Peyer's patch (tissue), 4 donors: ENCODE measurements around the gene RING1. TPM values are rescaled to one million over a fixed set of nuclear protein-coding genes. Genes with fewer than 3 reads are reported as not detected.

Experiments used
- DNase-seq, 3 donors: peaks; one replicate each; pipeline ENCODE4 v3.0.0-alpha.2; 2017 to 2019
- H3K27ac ChIP-seq, 4 donors: fragments of 200-600 bp; sonication (generic); one replicate each; pipeline ENCODE4 v1.5.1; 2016 to 2019
- H3K27me3 ChIP-seq, 2 donors: fragments of 200-600 bp; sonication (generic); one replicate each; pipeline ENCODE4 v1.5.1; 2019
- H3K36me3 ChIP-seq, 3 donors: fragments of 200-600 bp; sonication (generic); one replicate each; pipeline ENCODE4 v1.5.1; 2016 to 2019
- H3K4me1 ChIP-seq, 4 donors: fragments of 200-600 bp; sonication (generic); one replicate each; pipeline ENCODE4 v1.5.1; 2016 to 2019
- H3K4me3 ChIP-seq, 4 donors: fragments of 200-600 bp; sonication (generic); 1 replicate in 3 of 4; 2 replicates in 1 of 4; pipeline ENCODE4 v1.5.1; 2016 to 2019; ENCODE audit warnings: mild to moderate bottlenecking in 1 of 4
- H3K9me3 ChIP-seq, 4 donors: fragments of 200-600 bp; sonication (generic); one replicate each; pipeline ENCODE4 v1.5.1; 2016 to 2019; ENCODE audit warnings: mild to moderate bottlenecking in 1 of 4
- POLR2A ChIP-seq, 2 donors: fragments of 450-650 bp; IDR thresholded peaks; one replicate each; pipeline ENCODE4 v1.5.1; 2017; ENCODE audit warnings: antibody characterized with exemption in 2 of 2, mild to moderate bottlenecking in 2 of 2, moderate library complexity in 2 of 2
- total RNA-seq, 4 donors: library from RNA; depleted of rRNA; stranded (reverse); fragments of >200 nt; gene quantifications; one replicate each; pipeline ENCODE4 v1.1.0, GENCODE V29; 2016
- TF ChIP-seq, protein P1 (sequence below), 6 experiments: fragments of 450-650 bp in 4 of 6; fragments of 200-600 bp in 2 of 6; sonication (generic) in 1 of 6; IDR thresholded peaks; one replicate each; pipeline ENCODE4 v1.5.1; 2017 to 2019; ENCODE audit warnings: antibody characterized with exemption in 6 of 6, mild to moderate bottlenecking in 3 of 6, moderate library complexity in 1 of 6

Gene RING1
- total RNA-seq, 4 donors from 2014 or later: 18.2 to 38.0 (median 20.7) TPM

- no peak overlapping the region for H3K27ac ChIP-seq
Observed at GRCh38 chr6:33195304-33196165, 12.8 kb upstream of the RING1 start.

DNA sequence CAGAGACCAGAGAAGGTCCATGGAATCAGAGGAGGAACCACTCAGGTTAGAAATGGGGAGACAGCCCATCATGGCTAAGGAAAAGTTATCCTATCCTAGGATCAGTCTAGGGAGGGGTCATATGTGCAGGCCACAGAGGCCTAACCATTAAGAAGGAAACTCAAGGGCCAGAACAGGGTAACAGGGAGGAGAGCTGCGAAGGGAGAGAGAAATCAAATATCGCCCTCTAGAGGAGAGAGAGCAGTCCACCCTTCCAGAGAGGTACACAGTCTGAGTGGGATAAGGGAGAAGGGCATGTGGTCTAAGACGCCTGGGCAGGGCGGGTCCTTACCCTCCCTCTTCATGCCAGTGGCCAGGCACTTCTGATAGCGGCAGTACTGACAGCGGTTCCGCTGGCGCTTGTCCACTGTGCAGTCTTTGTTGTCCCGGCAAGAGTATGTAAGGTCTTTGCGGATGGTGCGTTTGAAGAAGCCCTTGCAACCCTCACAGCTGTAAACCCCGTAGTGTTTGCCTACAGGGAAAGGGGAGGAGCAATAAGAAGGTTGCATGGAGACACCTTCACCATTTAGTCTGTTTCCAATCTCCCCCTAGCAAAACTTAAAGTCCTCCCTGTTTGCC, 10.8 kb upstream of the RING1 start:
- Histone ChIP-seq H3K4me1 (peaks cover 0 to 45% (median 23%) of the 10 kb centered on the region in 4 donors), H3K36me3 (peaks cover 0 to 39% (median 3%) of the 10 kb centered on the region in 3 donors), H3K9me3 (no peaks in the 10 kb centered on the region), H3K27me3 (peaks cover 0 to 5% of the 10 kb centered on the region in 2 donors), H3K27ac (no peak overlapping the region), H3K4me3 (no peak overlapping the region)
- TF ChIP-seq POLR2A (IDR thresholded peaks at IDR 0.05): no peak
- TF ChIP-seq, protein P1, sequence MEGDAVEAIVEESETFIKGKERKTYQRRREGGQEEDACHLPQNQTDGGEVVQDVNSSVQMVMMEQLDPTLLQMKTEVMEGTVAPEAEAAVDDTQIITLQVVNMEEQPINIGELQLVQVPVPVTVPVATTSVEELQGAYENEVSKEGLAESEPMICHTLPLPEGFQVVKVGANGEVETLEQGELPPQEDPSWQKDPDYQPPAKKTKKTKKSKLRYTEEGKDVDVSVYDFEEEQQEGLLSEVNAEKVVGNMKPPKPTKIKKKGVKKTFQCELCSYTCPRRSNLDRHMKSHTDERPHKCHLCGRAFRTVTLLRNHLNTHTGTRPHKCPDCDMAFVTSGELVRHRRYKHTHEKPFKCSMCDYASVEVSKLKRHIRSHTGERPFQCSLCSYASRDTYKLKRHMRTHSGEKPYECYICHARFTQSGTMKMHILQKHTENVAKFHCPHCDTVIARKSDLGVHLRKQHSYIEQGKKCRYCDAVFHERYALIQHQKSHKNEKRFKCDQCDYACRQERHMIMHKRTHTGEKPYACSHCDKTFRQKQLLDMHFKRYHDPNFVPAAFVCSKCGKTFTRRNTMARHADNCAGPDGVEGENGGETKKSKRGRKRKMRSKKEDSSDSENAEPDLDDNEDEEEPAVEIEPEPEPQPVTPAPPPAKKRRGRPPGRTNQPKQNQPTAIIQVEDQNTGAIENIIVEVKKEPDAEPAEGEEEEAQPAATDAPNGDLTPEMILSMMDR (IDR thresholded peaks at IDR 0.05): peak; percentile 22 to 72 (median 60)
- DNase-seq: peak in 2 of 3 donors; percentile 59 to 66

More at GRCh38 chr6:33195304-33196165, 12.8 kb upstream of the RING1 start:
- H3K27me3 ChIP-seq: peaks cover 0 to 9% of the 10 kb centered on the region in 2 donors
- TF ChIP-seq, protein P1 (IDR thresholded peaks at IDR 0.05): no peak
- no peak for TF ChIP-seq POLR2A (IDR thresholded peaks at IDR 0.05)
- peaks cover 0 to 34% (median 3%) of the 10 kb centered on the region in 3 donors for H3K36me3 ChIP-seq
- no peaks in the 10 kb centered on the region for H3K9me3 ChIP-seq
- no peak for DNase-seq
- no peak overlapping the region for H3K4me3 ChIP-seq
- H3K4me1 ChIP-seq: peaks cover 0 to 38% (median 16%) of the 10 kb centered on the region in 4 donors

DNA sequence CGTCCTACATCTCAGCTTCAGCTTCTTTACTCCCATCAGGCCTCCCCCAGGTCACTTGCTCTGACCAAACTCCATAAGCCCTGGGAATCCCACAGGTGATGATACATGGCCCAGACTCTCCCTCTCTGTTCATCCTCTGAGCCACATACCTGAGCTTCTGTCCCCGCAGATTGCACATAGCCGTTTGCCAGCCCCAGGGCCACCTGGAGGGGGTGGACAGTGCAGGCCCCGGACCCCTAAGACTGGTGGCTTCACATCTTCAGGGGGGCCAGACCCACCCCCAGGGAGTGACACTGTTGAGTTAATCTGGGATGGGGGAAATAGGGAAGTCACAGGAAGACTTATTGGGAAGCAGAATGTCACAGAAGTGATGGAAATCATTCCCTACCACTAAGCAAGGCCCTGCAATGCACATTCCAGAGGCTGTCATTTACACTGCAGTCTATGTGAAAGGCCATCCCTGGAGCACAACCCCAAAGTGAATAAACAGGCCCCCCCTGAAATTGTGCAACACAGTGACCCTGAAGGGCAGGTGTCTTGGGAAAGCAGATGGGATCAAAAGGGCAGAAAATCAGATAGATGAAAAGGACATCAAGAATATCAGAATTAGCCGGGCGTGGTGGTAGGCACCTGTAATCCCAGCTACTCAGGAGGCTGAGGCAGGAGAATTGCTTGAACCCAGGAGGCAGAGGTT, 10.0 kb upstream of the RING1 start:
- no peak for DNase-seq
- peak overlapping the region in 1 of 4 donors; percentile 21 for H3K27ac ChIP-seq
- H3K4me1 ChIP-seq: peaks cover 0 to 38% (median 17%) of the 10 kb centered on the region in 4 donors
- H3K9me3 ChIP-seq: no peaks in the 10 kb centered on the region
- H3K4me3 ChIP-seq: no peak overlapping the region
- H3K27me3 ChIP-seq: no peaks in the 10 kb centered on the region
- TF ChIP-seq, protein P1 (IDR thresholded peaks at IDR 0.05): no peak
- no peak for TF ChIP-seq POLR2A (IDR thresholded peaks at IDR 0.05)
- H3K36me3 ChIP-seq: peaks cover 0 to 47% (median 3%) of the 10 kb centered on the region in 3 donors

DNA sequence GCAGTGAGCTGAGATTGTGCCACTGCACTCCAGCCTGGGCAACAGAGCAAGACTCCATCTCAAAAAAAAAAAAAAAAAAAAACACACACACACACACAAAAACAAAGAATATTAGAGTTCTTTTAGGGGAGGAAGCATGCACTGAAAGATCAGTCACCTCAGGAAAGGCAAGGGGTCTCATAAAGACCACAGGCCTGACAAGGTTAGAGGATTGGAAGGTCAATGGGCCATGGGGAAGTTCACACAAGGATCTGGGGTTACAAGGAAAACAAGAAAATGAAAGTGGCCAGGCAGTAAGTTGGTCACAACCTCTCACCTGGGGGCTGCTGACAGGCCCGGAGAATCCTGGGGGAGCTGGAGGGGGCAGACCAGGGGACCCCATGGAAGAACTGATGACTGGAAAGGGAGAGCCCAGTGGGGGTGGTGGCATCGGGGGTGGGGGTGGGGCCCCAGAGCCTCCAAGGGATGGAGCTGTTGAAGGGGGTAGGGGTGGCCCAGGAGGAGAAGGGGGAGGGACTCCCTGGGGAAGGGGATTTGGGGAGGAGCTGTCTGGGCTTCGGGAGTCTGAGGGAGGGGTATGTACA, 9.4 kb upstream of the RING1 start:
- Histone ChIP-seq H3K36me3 (peaks cover 0 to 53% (median 3%) of the 10 kb centered on the region in 3 donors), H3K9me3 (no peaks in the 10 kb centered on the region), H3K4me1 (peaks cover 0 to 43% (median 18%) of the 10 kb centered on the region in 4 donors), H3K27me3 (no peaks in the 10 kb centered on the region), H3K27ac (peak overlapping the region in 2 of 4 donors; percentile 94 to 96), H3K4me3 (peak overlapping the region in 3 of 4 donors; percentile 76 to 94 (median 91))
- TF ChIP-seq POLR2A (IDR thresholded peaks at IDR 0.05): no peak
- TF ChIP-seq, protein P1 (IDR thresholded peaks at IDR 0.05): no peak
- DNase-seq: no peak

DNA sequence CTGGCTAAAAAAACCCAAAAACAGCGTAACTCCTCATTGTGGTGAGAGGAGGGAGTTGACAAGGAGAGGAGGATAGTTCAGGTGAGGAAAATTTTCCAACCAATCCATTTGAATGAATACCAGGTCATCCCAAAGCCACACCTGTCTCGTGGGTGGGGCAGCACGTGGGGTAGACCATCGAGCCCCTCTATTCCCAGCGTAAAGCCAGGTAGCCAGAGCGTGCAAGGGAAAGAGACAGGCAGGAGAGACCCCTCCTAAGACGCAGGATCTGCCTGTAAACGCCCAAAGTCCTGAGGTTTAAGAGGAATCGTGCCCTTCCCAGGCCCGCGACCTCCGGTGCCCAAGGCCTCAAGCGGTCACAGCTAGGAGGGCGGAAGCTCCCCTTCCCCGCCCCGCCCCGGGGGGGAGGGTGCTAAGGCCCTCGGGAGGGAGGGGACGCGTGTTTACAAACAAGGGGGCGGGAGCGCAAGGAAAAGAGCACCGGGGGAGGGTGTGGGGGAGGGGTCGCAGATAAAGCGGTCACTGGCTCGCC, 8.5 kb upstream of the RING1 start:
- Histone ChIP-seq H3K27ac (peak overlapping the region; percentile 87 to 96 (median 94)), H3K9me3 (no peaks in the 10 kb centered on the region), H3K4me3 (peak overlapping the region; percentile 76 to 94 (median 91)), H3K27me3 (no peaks in the 10 kb centered on the region), H3K36me3 (peaks cover 0 to 45% (median 3%) of the 10 kb centered on the region in 3 donors), H3K4me1 (peaks cover 0 to 47% (median 23%) of the 10 kb centered on the region in 4 donors)
- TF ChIP-seq, protein P1 (IDR thresholded peaks at IDR 0.05): no peak
- no peak for TF ChIP-seq POLR2A (IDR thresholded peaks at IDR 0.05)
- peak in 2 of 3 donors; percentile 72 to 83 for DNase-seq
